Hepatocyte (in vitro differentiated cells): ENCODE results near the gene LIN28B. TPM values are rescaled to one million over a fixed set of nuclear protein-coding genes. Genes with fewer than 3 reads are reported as not detected.

Experiments used
- DNase-seq: peaks from one replicate; pipeline ENCODE4 v3.0.0-alpha.2; 2016; ENCODE audit warnings: low spot score
- H2AFZ ChIP-seq: fragments of 200-600 bp; sonication (generic); 2 replicates; pipeline ENCODE4 v1.6.0; 2016; ENCODE audit warnings: antibody characterized with exemption, mild to moderate bottlenecking
- H3K27ac ChIP-seq: fragments of 200-600 bp; sonication (generic); 2 replicates; pipeline ENCODE4 v1.5.1; 2016; ENCODE audit warnings: mild to moderate bottlenecking
- H3K27me3 ChIP-seq: fragments of 200-600 bp; sonication (generic); 2 replicates; pipeline ENCODE4 v1.6.1; 2016
- H3K36me3 ChIP-seq: fragments of 200-600 bp; sonication (generic); replicated peaks from 2 replicates; pipeline ENCODE4 v1.5.1; 2016; ENCODE audit warnings: low read depth; ENCODE audit not compliant: insufficient read depth
- H3K4me1 ChIP-seq: fragments of 200-600 bp; sonication (generic); 2 replicates; pipeline ENCODE4 v1.5.1; 2016; ENCODE audit warnings: mild to moderate bottlenecking, moderate library complexity; ENCODE audit not compliant: insufficient read depth
- H3K4me2 ChIP-seq: fragments of 200-600 bp; sonication (generic); 2 replicates; pipeline ENCODE4 v1.6.0; 2016
- H3K4me3 ChIP-seq: fragments of 200-600 bp; sonication (generic); 2 replicates; pipeline ENCODE4 v1.5.1; 2016; ENCODE audit warnings: mild to moderate bottlenecking
- H3K79me2 ChIP-seq: fragments of 200-600 bp; sonication (generic); 2 replicates; pipeline ENCODE4 v1.6.0; 2017; ENCODE audit warnings: mild to moderate bottlenecking
- H3K9me2 ChIP-seq: fragments of 200-600 bp; sonication (generic); replicated peaks from 2 replicates; pipeline ENCODE4 v1.6.0; 2017; ENCODE audit warnings: mild to moderate bottlenecking; ENCODE audit not compliant: insufficient read depth
- H3K9me3 ChIP-seq: fragments of 200-600 bp; sonication (generic); 2 replicates; pipeline ENCODE4 v1.5.1; 2016; ENCODE audit warnings: low read depth, mild to moderate bottlenecking
- H4K20me1 ChIP-seq: fragments of 200-600 bp; sonication (generic); 2 replicates; pipeline ENCODE4 v1.6.0; 2016; ENCODE audit warnings: mild to moderate bottlenecking; ENCODE audit not compliant: insufficient read depth, poor library complexity, severe bottlenecking
- EZH2 ChIP-seq: fragments of 200-600 bp; sonication (generic); IDR thresholded peaks from 2 replicates; pipeline ENCODE4 v1.6.1; 2016; ENCODE audit warnings: antibody characterized with exemption, mild to moderate bottlenecking, borderline replicate concordance
- EZH2phosphoT487 ChIP-seq: fragments of 200-600 bp; sonication (generic); IDR thresholded peaks from one replicate; pipeline ENCODE4 v1.6.1; 2018; ENCODE audit warnings: antibody characterized with exemption, mild to moderate bottlenecking, low read depth, moderate library complexity; ENCODE audit not compliant: unreplicated experiment, severe bottlenecking
- WGBS: methylation state at CpG from one replicate; pipeline ENCODE4 v1.1.6; 2016; ENCODE audit warnings: low lambda C conversion rate; ENCODE audit errors: missing lambda C conversion rate; 5-methylcytosine and 5-hydroxymethylcytosine counted together
- polyA plus RNA-seq: library from polyadenylated mRNA; unstranded; fragments of >200 nt; fragmentation: Nextera tagmentation; extraction: Ambion mirVana; gene quantifications from 2 replicates; pipeline ENCODE4 v1.2.1, GENCODE V29; 2016
- total RNA-seq: library from RNA; depleted of rRNA; stranded (reverse); fragments of >200 nt; gene quantifications from 2 replicates; pipeline ENCODE4 v1.2.3, GENCODE V29; 2014
- TF ChIP-seq, protein P1 (sequence below): fragments of 200-600 bp; sonication (generic); IDR thresholded peaks from 2 replicates; pipeline ENCODE4 v1.5.1; 2016; ENCODE audit warnings: antibody characterized with exemption, mild to moderate bottlenecking; ENCODE audit not compliant: poor library complexity

Gene LIN28B
- total and polyA plus RNA-seq, 2 experiments from 2014 or later, result 1.8 to 8.9 TPM

DNA sequence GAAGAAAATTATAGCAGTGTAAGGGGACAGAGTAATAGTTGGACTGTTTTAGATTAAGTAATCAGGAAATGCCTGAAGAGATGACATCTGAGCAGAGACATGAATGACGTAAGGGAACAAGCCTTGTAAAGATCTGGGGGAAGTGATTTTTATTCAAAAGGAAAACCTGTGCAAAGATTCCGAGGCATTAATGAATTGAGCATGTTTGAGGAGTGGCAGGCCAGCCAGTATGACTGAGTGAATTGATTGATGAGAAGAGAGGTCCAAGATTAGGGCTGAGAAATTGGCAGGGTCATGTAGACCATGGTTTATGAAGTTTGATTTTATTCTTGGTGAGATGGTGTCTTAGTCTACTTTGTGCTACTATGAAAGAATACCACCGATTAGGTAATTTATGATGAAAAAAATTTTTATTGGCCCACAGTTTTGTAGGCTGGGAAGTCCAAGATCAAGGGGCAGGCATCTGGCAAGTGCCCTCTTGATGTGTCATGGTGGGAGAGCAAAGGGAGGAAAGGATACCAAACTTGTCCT is 95.1 kb downstream of the LIN28B start:
- H3K36me3 ChIP-seq, result no peaks in the 10 kb centered on the region
- 63% methylated on average over 3 of the region's 3 CpGs for WGBS
- no peaks in the 10 kb centered on the region for H3K9me2 ChIP-seq

DNA sequence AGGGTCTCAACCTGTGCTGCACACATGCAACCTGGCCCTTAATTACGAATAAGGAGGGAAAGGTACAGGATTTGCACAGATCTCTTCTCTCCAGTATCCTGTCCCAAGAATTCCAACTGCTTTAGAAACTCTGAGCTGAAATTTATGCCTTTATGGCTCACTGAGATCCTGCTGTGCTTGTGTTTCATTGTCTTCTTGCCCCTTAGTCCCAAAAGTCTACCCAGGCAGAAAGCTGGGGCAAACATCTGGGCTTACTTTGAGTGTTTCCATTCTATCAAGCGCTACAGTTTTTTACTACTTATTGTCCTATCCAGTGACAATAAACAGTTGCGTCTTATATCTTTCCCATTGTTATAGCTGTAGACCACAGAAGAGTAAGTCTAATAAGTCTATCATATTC is 99.7 kb downstream of the LIN28B start:
- WGBS, result 87% methylated on average over 3 of the region's 3 CpGs
- no peak overlapping the region for H3K27ac ChIP-seq
- no peak overlapping the region for H2AFZ ChIP-seq
- H3K4me3 ChIP-seq, result no peak overlapping the region
- H3K9me2 ChIP-seq, result no peaks in the 10 kb centered on the region
- no peaks in the 10 kb centered on the region for H3K36me3 ChIP-seq
- no peaks in the 10 kb centered on the region for H3K79me2 ChIP-seq
- TF ChIP-seq EZH2phosphoT487, result no peak
- TF ChIP-seq, protein P1, sequence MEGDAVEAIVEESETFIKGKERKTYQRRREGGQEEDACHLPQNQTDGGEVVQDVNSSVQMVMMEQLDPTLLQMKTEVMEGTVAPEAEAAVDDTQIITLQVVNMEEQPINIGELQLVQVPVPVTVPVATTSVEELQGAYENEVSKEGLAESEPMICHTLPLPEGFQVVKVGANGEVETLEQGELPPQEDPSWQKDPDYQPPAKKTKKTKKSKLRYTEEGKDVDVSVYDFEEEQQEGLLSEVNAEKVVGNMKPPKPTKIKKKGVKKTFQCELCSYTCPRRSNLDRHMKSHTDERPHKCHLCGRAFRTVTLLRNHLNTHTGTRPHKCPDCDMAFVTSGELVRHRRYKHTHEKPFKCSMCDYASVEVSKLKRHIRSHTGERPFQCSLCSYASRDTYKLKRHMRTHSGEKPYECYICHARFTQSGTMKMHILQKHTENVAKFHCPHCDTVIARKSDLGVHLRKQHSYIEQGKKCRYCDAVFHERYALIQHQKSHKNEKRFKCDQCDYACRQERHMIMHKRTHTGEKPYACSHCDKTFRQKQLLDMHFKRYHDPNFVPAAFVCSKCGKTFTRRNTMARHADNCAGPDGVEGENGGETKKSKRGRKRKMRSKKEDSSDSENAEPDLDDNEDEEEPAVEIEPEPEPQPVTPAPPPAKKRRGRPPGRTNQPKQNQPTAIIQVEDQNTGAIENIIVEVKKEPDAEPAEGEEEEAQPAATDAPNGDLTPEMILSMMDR, result no peak
- H3K4me2 ChIP-seq, result no peak overlapping the region
- H3K4me1 ChIP-seq, result no peaks in the 10 kb centered on the region
- H3K9me3 ChIP-seq, result no peaks in the 10 kb centered on the region
- no peak for DNase-seq
- H3K27me3 ChIP-seq, result no peaks in the 10 kb centered on the region
- no peaks in the 10 kb centered on the region for H4K20me1 ChIP-seq

More for the DNA sequence above, 95.1 kb downstream of the LIN28B start:
- Histone ChIP-seq H3K27ac (no peak overlapping the region), H3K4me1 (no peaks in the 10 kb centered on the region), H2AFZ (no peak overlapping the region), H4K20me1 (no peaks in the 10 kb centered on the region), H3K27me3 (no peaks in the 10 kb centered on the region), H3K79me2 (no peaks in the 10 kb centered on the region), H3K4me3 (no peak overlapping the region), H3K4me2 (no peak overlapping the region), H3K9me3 (no peaks in the 10 kb centered on the region)
- DNase-seq, result no peak
- TF ChIP-seq, protein P1, result no peak
- TF ChIP-seq EZH2phosphoT487, result no peak
- no peak for TF ChIP-seq EZH2

DNA sequence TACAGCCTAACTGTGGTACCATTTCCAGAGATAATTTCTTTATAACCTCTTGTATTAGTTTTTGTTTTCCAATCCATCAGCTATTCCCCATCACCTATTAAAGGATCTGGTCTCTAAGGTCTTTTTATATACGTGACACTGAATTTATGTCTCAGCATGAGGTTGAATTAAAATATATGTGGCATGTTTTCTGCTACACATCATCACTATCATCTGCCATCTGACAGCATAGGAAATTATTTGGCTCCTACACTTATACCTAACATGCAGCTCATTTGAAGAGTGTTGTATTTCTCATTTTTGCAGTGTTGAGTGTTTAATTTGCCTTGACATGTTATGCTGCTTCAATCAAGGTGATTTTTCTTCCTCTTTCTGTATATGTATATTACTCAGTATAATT is 100.3 kb downstream of the LIN28B start:
- 97% methylated on average over 1 of the region's 1 CpG for WGBS
- no peak overlapping the region for H3K4me2 ChIP-seq
- no peaks in the 10 kb centered on the region for H3K9me2 ChIP-seq
- H3K9me3 ChIP-seq, result no peaks in the 10 kb centered on the region
- H3K27me3 ChIP-seq, result no peaks in the 10 kb centered on the region
- no peaks in the 10 kb centered on the region for H3K36me3 ChIP-seq
- H3K4me1 ChIP-seq, result no peaks in the 10 kb centered on the region
- H3K4me3 ChIP-seq, result no peak overlapping the region
- no peaks in the 10 kb centered on the region for H4K20me1 ChIP-seq
- TF ChIP-seq, protein P1, result no peak
- no peak for TF ChIP-seq EZH2phosphoT487
- no peak for TF ChIP-seq EZH2
- no peak for DNase-seq
- H3K27ac ChIP-seq, result no peak overlapping the region
- H3K79me2 ChIP-seq, result no peaks in the 10 kb centered on the region
- H2AFZ ChIP-seq, result no peak overlapping the region

DNA sequence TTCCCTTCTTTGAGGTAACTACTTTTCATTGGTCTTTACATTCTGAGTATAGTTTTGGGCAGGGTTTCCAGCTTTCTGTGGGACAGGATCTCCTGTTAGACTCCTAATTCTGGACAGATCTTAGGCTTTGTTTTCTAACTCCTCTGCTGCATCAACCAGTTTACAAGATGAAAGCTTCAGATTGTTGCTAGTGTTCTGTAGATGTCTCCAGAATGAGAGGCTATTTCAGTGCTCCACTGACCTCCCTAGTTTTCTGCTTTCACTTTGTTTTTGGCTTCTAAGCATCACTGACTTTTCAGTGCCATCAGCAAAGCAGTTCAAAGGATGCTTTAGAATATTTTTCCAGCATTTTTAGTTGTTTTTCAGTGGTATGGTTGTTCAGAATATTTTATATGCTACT is 101.4 kb downstream of the LIN28B start:
- H3K27me3 ChIP-seq, result no peaks in the 10 kb centered on the region
- no peaks in the 10 kb centered on the region for H3K9me3 ChIP-seq
- no peak for DNase-seq
- no peak overlapping the region for H3K27ac ChIP-seq
- H3K4me3 ChIP-seq, result no peak overlapping the region
- H3K9me2 ChIP-seq, result no peaks in the 10 kb centered on the region
- no peaks in the 10 kb centered on the region for H3K79me2 ChIP-seq
- no peak overlapping the region for H2AFZ ChIP-seq
- H3K4me2 ChIP-seq, result no peak overlapping the region
- TF ChIP-seq, protein P1, result no peak
- TF ChIP-seq EZH2 (no peak), EZH2phosphoT487 (no peak)
- H3K36me3 ChIP-seq, result no peaks in the 10 kb centered on the region
- no peaks in the 10 kb centered on the region for H4K20me1 ChIP-seq
- H3K4me1 ChIP-seq, result no peaks in the 10 kb centered on the region
